B cell (primary cell): ENCODE results near the gene NR3C2. TPM values are rescaled to one million over a fixed set of nuclear protein-coding genes. Genes with fewer than 3 reads are reported as not detected.

Experiments used
- ATAC-seq: fragments of 200-7000 bp; cut with Tn5 transposase; one replicate; pipeline ENCODE4 v1.10.0; 2021; ENCODE audit warnings: low read depth, mild to moderate bottlenecking, moderate number of reproducible peaks, moderate library complexity
- CTCF ChIA-PET: fragments of 350-600 bp; sonication (Branson Sonifier 250); formaldehyde crosslinking; loops from one replicate; lab custom pipeline; 2021; ENCODE audit warnings: antibody characterized with exemption, inconsistent platforms; lab: Charles Lee
- POLR2A ChIA-PET: fragments of 350-600 bp; sonication (Branson Sonifier 250); formaldehyde crosslinking; loops from one replicate; lab custom pipeline; 2021; ENCODE audit warnings: antibody characterized with exemption; lab: Charles Lee
- DNase-seq: peaks from one replicate; pipeline ENCODE4 v3.0.0; 2013
- H2AFZ ChIP-seq: 2 replicates; pipeline ENCODE4 v1.6.1; 2012; ENCODE audit warnings: mild to moderate bottlenecking, low read depth, low read length; ENCODE audit not compliant: insufficient read depth, poor library complexity, severe bottlenecking
- H3K27ac ChIP-seq, 2 donors: 1 replicate in 1 of 2; 2 replicates in 1 of 2; pipeline ENCODE4 v1.5.1; 2012 to 2013; ENCODE audit warnings: low read length in 2 of 2, mild to moderate bottlenecking in 2 of 2, moderate library complexity in 1 of 2
- H3K27me3 ChIP-seq, 4 experiments: fragments of 200-600 bp in 1 of 4; sonication (generic) in 1 of 4; replicated peaks in 1 of 4; 1 replicate in 2 of 4; 2 replicates in 2 of 4; pipeline versions ENCODE4 v1.6.1 to v1.7.0; 2013 to 2016; ENCODE audit warnings: low read length in 3 of 4, mild to moderate bottlenecking in 2 of 4, mixed read lengths in 1 of 4, moderate library complexity in 1 of 4; ENCODE audit not compliant: insufficient read depth in 4 of 4, control insufficient read depth in 3 of 4; ENCODE audit errors: control extremely low read depth in 1 of 4
- H3K36me3 ChIP-seq, 2 experiments: replicated peaks in 1 of 2; 1 replicate in 1 of 2; 2 replicates in 1 of 2; pipeline versions ENCODE4 v1.6.1 to v1.7.1; 2013; ENCODE audit warnings: low read length in 1 of 2; ENCODE audit not compliant: insufficient read depth in 2 of 2, control insufficient read depth in 1 of 2; ENCODE audit errors: control extremely low read depth in 1 of 2, extremely low read depth in 1 of 2
- H3K4me1 ChIP-seq, 2 donors: fragments of 200-600 bp in 1 of 2; sonication (generic) in 1 of 2; 1 replicate in 1 of 2; 2 replicates in 1 of 2; pipeline versions ENCODE4 v1.5.1 to v1.6.1; 2013 to 2017; ENCODE audit warnings: low read length in 2 of 2; ENCODE audit not compliant: control insufficient read depth in 2 of 2, insufficient read depth in 2 of 2
- H3K4me2 ChIP-seq: replicated peaks from 2 replicates; pipeline ENCODE3; 2012; ENCODE audit warnings: mild to moderate bottlenecking, low read depth, low read length; ENCODE audit not compliant: poor library complexity, severe bottlenecking
- H3K4me3 ChIP-seq, 5 experiments: fragments of 200-600 bp in 1 of 5; sonication (generic) in 1 of 5; 1 replicate in 3 of 5; 2 replicates in 2 of 5; pipeline versions ENCODE4 v1.5.1 to v1.7.0; 2011 to 2016; ENCODE audit warnings: low read length in 4 of 5, mild to moderate bottlenecking in 4 of 5, low read depth in 2 of 5, control low read depth in 1 of 5, moderate library complexity in 1 of 5; ENCODE audit not compliant: insufficient read depth in 1 of 5; ENCODE audit errors: control extremely low read depth in 1 of 5, extremely low read depth in 1 of 5
- H3K79me2 ChIP-seq: fragments of 200-600 bp; sonication (generic); one replicate; pipeline ENCODE4 v1.6.0; 2016; ENCODE audit warnings: low read length; ENCODE audit not compliant: control insufficient read depth, insufficient read depth
- H3K9ac ChIP-seq: fragments of 200-600 bp; sonication (generic); 2 replicates; pipeline ENCODE4 v1.6.1; 2017; ENCODE audit warnings: mild to moderate bottlenecking, low read length, moderate library complexity
- H3K9me3 ChIP-seq, 3 donors: one replicate each; pipeline versions ENCODE4 v1.6.1 to v1.7.1; 2013; ENCODE audit warnings: low read length in 2 of 3; ENCODE audit not compliant: control insufficient read depth in 2 of 3, insufficient read depth in 1 of 3; ENCODE audit errors: control extremely low read depth in 1 of 3
- H4K20me1 ChIP-seq: 2 replicates; pipeline ENCODE4 v1.6.0; 2012; ENCODE audit warnings: mild to moderate bottlenecking, low read length; ENCODE audit not compliant: insufficient read depth, control insufficient read depth, poor library complexity, severe bottlenecking
- H3K27ac Mint-ChIP-seq: one replicate; pipeline ENCODE4 v1.8.0; 2021; ENCODE audit warnings: mixed read lengths
- H3K27me3 Mint-ChIP-seq: one replicate; pipeline ENCODE4 v1.8.0; 2021; ENCODE audit warnings: mixed read lengths
- H3K4me1 Mint-ChIP-seq: one replicate; pipeline ENCODE4 v1.8.0; 2021; ENCODE audit warnings: mixed read lengths
- H3K4me3 Mint-ChIP-seq: one replicate; pipeline ENCODE4 v1.8.0; 2021; ENCODE audit warnings: mixed read lengths
- H3K9me3 Mint-ChIP-seq: one replicate; pipeline ENCODE4 v1.8.0; 2022; ENCODE audit warnings: mixed read lengths; ENCODE audit not compliant: insufficient read depth
- EZH2 ChIP-seq: IDR thresholded peaks from 2 replicates; pipeline ENCODE4 v1.6.1; 2012; ENCODE audit warnings: borderline replicate concordance, low read depth, mild to moderate bottlenecking, moderate library complexity, low read length; ENCODE audit not compliant: insufficient read depth, poor library complexity, severe bottlenecking
- WGBS: methylation state at CpG from one replicate; pipeline ENCODE4 v1.1.5; 2013; ENCODE audit warnings: missing lambda C conversion rate; ENCODE audit not compliant: insufficient coverage; 5-methylcytosine and 5-hydroxymethylcytosine counted together
- intact Hi-C: fragments of 100-400 bp; cut with micrococcal nuclease; formaldehyde crosslinking; loops from one replicate; pipeline ENCODE4 v1.10.0; 2022
- polyA plus RNA-seq: library from polyadenylated mRNA; depleted of rRNA; stranded (reverse); fragments of >200 nt; gene quantifications from 2 replicates; pipeline ENCODE4 v1.2.3, GENCODE V29; 2012
- total RNA-seq, 2 donors: library from RNA; stranded (reverse); fragments of 120-200 nt in 1 of 2; gene quantifications; 1 replicate in 1 of 2; 2 replicates in 1 of 2; pipeline versions ENCODE4 v1.2.3 to v1.2.4, GENCODE V29; 2013 to 2022
- TF ChIP-seq, protein P1 (sequence below): fragments of 200-600 bp; IDR thresholded peaks from one replicate; pipeline ENCODE4 v1.8.0; 2022; ENCODE audit warnings: antibody characterized with exemption, mild to moderate bottlenecking

Gene NR3C2
- total and polyA plus RNA-seq, 2 donors (not counting 1 experiment from before 2014, with no cell fraction given): 6.7 to 19.3 TPM

DNA sequence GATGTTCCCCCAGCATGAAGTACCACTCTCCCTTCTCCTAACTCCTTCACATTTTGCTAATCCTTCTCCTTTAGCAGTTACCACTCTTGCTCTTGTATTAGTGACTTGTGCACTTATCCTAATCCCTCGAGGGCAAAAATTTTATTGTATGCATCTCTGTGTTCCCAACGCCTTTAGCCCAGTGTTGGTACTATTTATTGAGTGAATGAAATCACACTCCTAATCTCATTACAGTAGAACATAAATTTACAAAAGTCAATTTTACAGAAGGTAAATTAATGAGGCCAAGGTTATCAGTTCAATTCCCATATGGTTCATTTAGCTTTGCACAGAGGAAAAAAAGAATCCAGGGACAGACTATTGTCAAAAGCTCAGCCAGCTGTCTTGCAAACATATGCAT is 178.4 kb downstream of the NR3C2 start:
- Mint-ChIP-seq H3K4me1 (peaks cover 2% of the 10 kb centered on the region), H3K9me3 (no peaks in the 10 kb centered on the region), H3K27me3 (no peaks in the 10 kb centered on the region), H3K4me3 (no peak overlapping the region), H3K27ac (no peak overlapping the region)
- POLR2A ChIA-PET: no interaction called here
- no peaks in the 10 kb centered on the region for H3K9me3 ChIP-seq
- no peak overlapping the region for H2AFZ ChIP-seq
- H3K27ac ChIP-seq: no peak overlapping the region
- WGBS: no CpG with 5 or more reads among the region's 2 CpGs
- ATAC-seq (no peak), DNase-seq (no peak)
- peaks cover 4% of the 10 kb centered on the region for H4K20me1 ChIP-seq
- H3K4me1 ChIP-seq: no peaks in the 10 kb centered on the region
- H3K4me3 ChIP-seq: no peak overlapping the region
- intact Hi-C loops: no loop called here
- no peaks in the 10 kb centered on the region for H3K27me3 ChIP-seq
- no peaks in the 10 kb centered on the region for H3K36me3 ChIP-seq
- no peak for TF ChIP-seq EZH2
- TF ChIP-seq, protein P1, sequence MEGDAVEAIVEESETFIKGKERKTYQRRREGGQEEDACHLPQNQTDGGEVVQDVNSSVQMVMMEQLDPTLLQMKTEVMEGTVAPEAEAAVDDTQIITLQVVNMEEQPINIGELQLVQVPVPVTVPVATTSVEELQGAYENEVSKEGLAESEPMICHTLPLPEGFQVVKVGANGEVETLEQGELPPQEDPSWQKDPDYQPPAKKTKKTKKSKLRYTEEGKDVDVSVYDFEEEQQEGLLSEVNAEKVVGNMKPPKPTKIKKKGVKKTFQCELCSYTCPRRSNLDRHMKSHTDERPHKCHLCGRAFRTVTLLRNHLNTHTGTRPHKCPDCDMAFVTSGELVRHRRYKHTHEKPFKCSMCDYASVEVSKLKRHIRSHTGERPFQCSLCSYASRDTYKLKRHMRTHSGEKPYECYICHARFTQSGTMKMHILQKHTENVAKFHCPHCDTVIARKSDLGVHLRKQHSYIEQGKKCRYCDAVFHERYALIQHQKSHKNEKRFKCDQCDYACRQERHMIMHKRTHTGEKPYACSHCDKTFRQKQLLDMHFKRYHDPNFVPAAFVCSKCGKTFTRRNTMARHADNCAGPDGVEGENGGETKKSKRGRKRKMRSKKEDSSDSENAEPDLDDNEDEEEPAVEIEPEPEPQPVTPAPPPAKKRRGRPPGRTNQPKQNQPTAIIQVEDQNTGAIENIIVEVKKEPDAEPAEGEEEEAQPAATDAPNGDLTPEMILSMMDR: no peak
- no peak overlapping the region for H3K9ac ChIP-seq
- CTCF ChIA-PET: no interaction called here
- H3K79me2 ChIP-seq: no peaks in the 10 kb centered on the region
- no peak overlapping the region for H3K4me2 ChIP-seq

DNA sequence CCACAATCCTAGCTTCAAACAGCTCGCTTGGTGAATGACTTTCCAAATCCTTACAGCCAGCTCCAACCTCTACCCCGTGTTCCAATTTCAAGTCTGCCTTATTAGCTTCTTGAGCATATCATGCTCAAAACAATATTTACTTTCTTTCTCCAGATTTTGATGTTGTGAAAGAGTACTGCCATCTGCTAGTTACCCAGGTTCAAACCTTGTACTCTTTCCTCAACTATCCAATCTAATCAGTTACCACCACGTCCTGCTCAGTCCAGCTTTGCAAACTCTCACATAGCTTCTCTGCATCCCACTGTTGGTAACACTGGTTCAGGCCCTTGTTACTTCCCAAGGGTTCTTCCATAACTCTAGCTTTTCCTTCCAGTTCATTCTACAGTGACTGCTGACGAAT is 179.1 kb downstream of the NR3C2 start:
- ATAC-seq (no peak), DNase-seq (no peak)
- Histone ChIP-seq H4K20me1 (peaks cover 4% of the 10 kb centered on the region), H3K36me3 (no peaks in the 10 kb centered on the region), H3K79me2 (no peaks in the 10 kb centered on the region), H3K4me3 (no peak overlapping the region), H3K4me2 (no peak overlapping the region), H3K4me1 (no peaks in the 10 kb centered on the region), H2AFZ (no peak overlapping the region), H3K9ac (no peak overlapping the region), H3K27ac (no peak overlapping the region), H3K27me3 (no peaks in the 10 kb centered on the region), H3K9me3 (no peaks in the 10 kb centered on the region)
- Mint-ChIP-seq H3K4me1 (peaks cover 2% of the 10 kb centered on the region), H3K27me3 (no peaks in the 10 kb centered on the region), H3K27ac (no peak overlapping the region), H3K9me3 (no peaks in the 10 kb centered on the region), H3K4me3 (no peak overlapping the region)
- 60% methylated on average over 2 of the region's 4 CpGs for WGBS
- CTCF ChIA-PET: no interaction called here
- TF ChIP-seq EZH2: no peak
- TF ChIP-seq, protein P1: no peak
- POLR2A ChIA-PET: no interaction called here
- intact Hi-C loops: no loop called here
